Ectodermal cell (in vitro differentiated cells): Measurements from ENCODE around the gene NSRP1. TPM values are rescaled to one million over a fixed set of nuclear protein-coding genes. Genes with fewer than 3 reads are reported as not detected.
A peak's percentile ranks its signal among the peaks of the same experiment; 100 is the strongest.
"Not testable (repeated sequence)": the region's sequence is repeated elsewhere in the genome, so short reads cannot be mapped to it uniquely, and the experiment has no call there.

Experiments used
- H3K27ac ChIP-seq: 2 replicates; pipeline ENCODE4 v1.7.0; 2013; ENCODE audit warnings: mild to moderate bottlenecking, low read depth, low read length; ENCODE audit not compliant: insufficient read depth, poor library complexity, severe bottlenecking
- H3K27me3 ChIP-seq: 2 replicates; pipeline ENCODE4 v1.7.0; 2013; ENCODE audit warnings: mild to moderate bottlenecking, low read length; ENCODE audit not compliant: insufficient read depth, control insufficient read depth, poor library complexity, severe bottlenecking
- H3K36me3 ChIP-seq: one replicate; pipeline ENCODE4 v1.7.0; 2013; ENCODE audit warnings: low read length; ENCODE audit not compliant: control insufficient read depth, insufficient read depth
- H3K4me1 ChIP-seq: one replicate; pipeline ENCODE4 v1.7.0; 2013; ENCODE audit warnings: low read length; ENCODE audit not compliant: control insufficient read depth, insufficient read depth
- H3K4me3 ChIP-seq: 2 replicates; pipeline ENCODE4 v1.7.0; 2013; ENCODE audit warnings: low read depth, low read length, control low read depth; ENCODE audit not compliant: insufficient read depth
- H3K9me3 ChIP-seq: 2 replicates; pipeline ENCODE4 v1.7.0; 2013; ENCODE audit warnings: mild to moderate bottlenecking, low read length, moderate library complexity; ENCODE audit not compliant: control insufficient read depth
- WGBS, 2 experiments: methylation state at CpG; one replicate each; pipeline ENCODE4 v1.1.7; 2013; ENCODE audit warnings: missing lambda C conversion rate in 2 of 2; 5-methylcytosine and 5-hydroxymethylcytosine counted together
- polyA plus RNA-seq, 4 experiments: library from polyadenylated mRNA; stranded (reverse); fragments of 50-300 nt; gene quantifications; one replicate each; pipeline ENCODE4 v1.2.3, GENCODE V29; 2013

The NSRP1 gene
- polyA plus RNA-seq (2013, experiment 1 of 4): 27.1 TPM
- polyA plus RNA-seq (2013, experiment 2 of 4): 38.0 TPM
- polyA plus RNA-seq (2013, experiment 3 of 4): 23.1 TPM
- 23.7 TPM for polyA plus RNA-seq (2013, experiment 4 of 4)

GRCh38 chr17:30116661-30117551 lies at the start of gene NSRP1:
Gene NSRP1, plus strand, starts transcription at chr17:30116816. Its CDS starts 28 bp downstream, at chr17:30116844.
- Histone ChIP-seq H3K4me1 (no peaks in the 10 kb centered on the region), H3K27ac (peak within 1 kb of the TSS; percentile 97), H3K9me3 (no peaks in the 10 kb centered on the region), H3K27me3 (no peaks in the 10 kb centered on the region), H3K36me3 (no peaks in the 10 kb centered on the region), H3K4me3 (peak within 1 kb of the TSS; percentile 92)
- WGBS, 2 experiments: 1% methylated on average over 47 of the region's 47 CpGs

GRCh38 chr17:30068465-30068864 lies 48.2 kb upstream of the NSRP1 start:
- H3K9me3 ChIP-seq: no peaks in the 10 kb centered on the region
- H3K36me3 ChIP-seq: no peaks in the 10 kb centered on the region
- H3K4me3 ChIP-seq: no peak overlapping the region
- 95 to 98% methylated on average over 16 of the region's 16 CpGs for WGBS, 2 experiments
- H3K27me3 ChIP-seq: no peaks in the 10 kb centered on the region
- no peaks in the 10 kb centered on the region for H3K4me1 ChIP-seq
- H3K27ac ChIP-seq: no peak overlapping the region

GRCh38 chr17:30074254-30074653 lies 42.4 kb upstream of the NSRP1 start:
- Histone ChIP-seq H3K36me3 (no peaks in the 10 kb centered on the region), H3K4me1 (no peaks in the 10 kb centered on the region), H3K27ac (no peak overlapping the region), H3K4me3 (no peak overlapping the region), H3K9me3 (no peaks in the 10 kb centered on the region), H3K27me3 (no peaks in the 10 kb centered on the region)
- 78 to 84% methylated on average over 2 of the region's 2 CpGs for WGBS, 2 experiments

GRCh38 chr17:30074730-30075129 lies 41.9 kb upstream of the NSRP1 start:
- 79 to 91% methylated on average over 1 of the region's 2 CpGs for WGBS, 2 experiments
- no peaks in the 10 kb centered on the region for H3K36me3 ChIP-seq
- H3K4me3 ChIP-seq: no peak overlapping the region
- H3K9me3 ChIP-seq: no peaks in the 10 kb centered on the region
- no peaks in the 10 kb centered on the region for H3K4me1 ChIP-seq
- H3K27me3 ChIP-seq: no peaks in the 10 kb centered on the region
- no peak overlapping the region for H3K27ac ChIP-seq

GRCh38 chr17:30082773-30083172 lies 33.8 kb upstream of the NSRP1 start:
- Histone ChIP-seq H3K4me1 (no peaks in the 10 kb centered on the region), H3K27ac (no peak overlapping the region), H3K27me3 (no peaks in the 10 kb centered on the region), H3K36me3 (no peaks in the 10 kb centered on the region), H3K4me3 (no peak overlapping the region), H3K9me3 (no peaks in the 10 kb centered on the region)
- WGBS, 2 experiments: 94 to 95% methylated on average over 5 of the region's 5 CpGs

GRCh38 chr17:30084788-30085187 lies 31.8 kb upstream of the NSRP1 start:
- Histone ChIP-seq H3K36me3 (no peaks in the 10 kb centered on the region), H3K27me3 (no peaks in the 10 kb centered on the region), H3K9me3 (no peaks in the 10 kb centered on the region), H3K4me1 (no peaks in the 10 kb centered on the region), H3K27ac (no peak overlapping the region), H3K4me3 (no peak overlapping the region)
- WGBS, 2 experiments: 68 to 76% methylated on average over 6 of the region's 6 CpGs

- Histone ChIP-seq H3K27me3 (no peaks in the 10 kb centered on the region), H3K36me3 (no peaks in the 10 kb centered on the region), H3K4me3 (no peak overlapping the region), H3K9me3 (no peaks in the 10 kb centered on the region), H3K4me1 (no peaks in the 10 kb centered on the region), H3K27ac (no peak overlapping the region)
- 100% methylated on average over 1 of the region's 2 CpGs for WGBS, 2 experiments
Observed at GRCh38 chr17:30086896-30087295, 29.7 kb upstream of the NSRP1 start.

GRCh38 chr17:30087431-30087830 lies 29.2 kb upstream of the NSRP1 start:
- H3K36me3 ChIP-seq, H3K27me3 ChIP-seq, H3K4me3 ChIP-seq, H3K4me1 ChIP-seq, H3K27ac ChIP-seq, H3K9me3 ChIP-seq: not testable (repeated sequence)
- 93 to 96% methylated on average over 3 of the region's 3 CpGs for WGBS, 2 experiments

- H3K4me1 ChIP-seq: no peaks in the 10 kb centered on the region
Observed at GRCh38 chr17:30091121-30091670, 25.4 kb upstream of the NSRP1 start.

GRCh38 chr17:30091771-30092170 lies 24.8 kb upstream of the NSRP1 start:
- Histone ChIP-seq H3K9me3 (no peaks in the 10 kb centered on the region), H3K27ac (no peak overlapping the region), H3K4me1 (no peaks in the 10 kb centered on the region), H3K4me3 (no peak overlapping the region), H3K27me3 (no peaks in the 10 kb centered on the region), H3K36me3 (no peaks in the 10 kb centered on the region)
- 89 to 93% methylated on average over 6 of the region's 6 CpGs for WGBS, 2 experiments

More at GRCh38 chr17:30091121-30091670, 25.4 kb upstream of the NSRP1 start:
- WGBS, 2 experiments: 87 to 91% methylated on average over 3 of the region's 4 CpGs
- H3K36me3 ChIP-seq: no peaks in the 10 kb centered on the region
- H3K4me3 ChIP-seq: no peak overlapping the region
- H3K27me3 ChIP-seq: no peaks in the 10 kb centered on the region
- no peaks in the 10 kb centered on the region for H3K9me3 ChIP-seq
- H3K27ac ChIP-seq: no peak overlapping the region
